Measurements from ENCODE around the gene TECPR1.
A peak's percentile ranks its signal among the peaks of the same experiment; 100 is the strongest.

Gene TECPR1

GRCh38 chr7:98225913-98226614 is 26.0 kb downstream of the TECPR1 start:
- no peak for DNase-seq

DNA sequence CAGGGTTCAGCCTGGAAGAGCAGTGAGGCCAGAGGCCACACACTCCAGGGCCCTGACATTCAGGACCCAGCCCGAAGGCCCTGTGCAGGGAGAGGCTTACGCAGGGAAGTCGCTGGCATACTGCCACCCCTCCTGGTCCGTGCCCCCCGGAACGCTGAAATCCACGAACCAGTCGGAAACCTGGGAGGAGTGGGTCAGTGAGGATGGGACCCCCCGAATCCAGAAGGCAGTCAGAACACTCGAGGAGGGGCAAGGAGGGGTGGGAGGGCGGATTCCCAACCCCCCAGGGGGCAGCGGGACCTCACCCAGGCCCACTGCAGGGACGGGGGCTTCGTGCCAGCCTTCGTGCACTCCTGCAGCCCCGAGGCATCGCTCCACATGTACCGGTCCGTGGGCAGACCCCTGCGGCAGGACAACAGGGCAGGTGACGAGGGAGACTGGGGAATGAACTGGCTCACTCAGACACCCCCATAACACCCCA is 27.3 kb downstream of the TECPR1 start:
- DNase-seq: no peak

GRCh38 chr7:98223898-98224700 is 27.9 kb downstream of the TECPR1 start:
- DNase-seq: no peak

- DNase-seq: no peak
Observed at GRCh38 chr7:98223351-98223897, 28.6 kb downstream of the TECPR1 start.

DNA sequence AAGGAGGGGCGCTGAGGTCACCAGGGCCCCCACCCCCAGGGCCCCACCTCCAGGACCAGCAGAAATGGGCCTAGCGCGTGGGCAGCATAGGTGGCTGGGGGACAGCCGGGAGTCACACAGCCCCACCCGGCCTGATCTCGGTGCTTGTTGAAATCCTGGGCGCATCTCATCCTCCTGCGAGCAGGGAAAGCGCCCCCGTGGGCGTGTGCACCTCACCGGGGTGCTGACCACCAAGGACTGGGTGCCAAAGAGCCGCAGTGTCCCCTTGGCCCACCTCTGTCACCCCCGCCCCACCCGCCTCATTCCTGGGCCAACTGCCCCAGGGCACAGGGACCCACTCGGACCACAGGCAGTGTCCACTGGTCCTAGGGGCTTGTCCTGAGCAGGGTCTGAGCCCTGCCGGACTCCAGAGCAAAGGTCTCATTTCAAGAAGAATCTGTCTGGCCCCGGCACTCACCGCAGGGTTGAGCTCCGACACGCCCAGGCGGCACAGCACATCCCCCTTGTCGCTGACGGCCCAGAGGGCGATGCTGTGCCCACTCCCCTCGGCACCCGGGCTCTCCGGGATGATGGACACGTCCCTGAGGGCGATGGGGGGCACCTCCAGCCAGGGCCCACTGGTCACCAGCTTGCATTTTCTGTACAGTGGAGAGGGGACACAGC is 29.4 kb downstream of the TECPR1 start:
- no peak for DNase-seq

- no peak for DNase-seq
Observed at GRCh38 chr7:98221611-98222532, 30.2 kb downstream of the TECPR1 start.

- peak in 1 of 5 experiments; percentile 51 for DNase-seq
Observed at GRCh38 chr7:98219382-98219781, 32.6 kb downstream of the TECPR1 start.

DNA sequence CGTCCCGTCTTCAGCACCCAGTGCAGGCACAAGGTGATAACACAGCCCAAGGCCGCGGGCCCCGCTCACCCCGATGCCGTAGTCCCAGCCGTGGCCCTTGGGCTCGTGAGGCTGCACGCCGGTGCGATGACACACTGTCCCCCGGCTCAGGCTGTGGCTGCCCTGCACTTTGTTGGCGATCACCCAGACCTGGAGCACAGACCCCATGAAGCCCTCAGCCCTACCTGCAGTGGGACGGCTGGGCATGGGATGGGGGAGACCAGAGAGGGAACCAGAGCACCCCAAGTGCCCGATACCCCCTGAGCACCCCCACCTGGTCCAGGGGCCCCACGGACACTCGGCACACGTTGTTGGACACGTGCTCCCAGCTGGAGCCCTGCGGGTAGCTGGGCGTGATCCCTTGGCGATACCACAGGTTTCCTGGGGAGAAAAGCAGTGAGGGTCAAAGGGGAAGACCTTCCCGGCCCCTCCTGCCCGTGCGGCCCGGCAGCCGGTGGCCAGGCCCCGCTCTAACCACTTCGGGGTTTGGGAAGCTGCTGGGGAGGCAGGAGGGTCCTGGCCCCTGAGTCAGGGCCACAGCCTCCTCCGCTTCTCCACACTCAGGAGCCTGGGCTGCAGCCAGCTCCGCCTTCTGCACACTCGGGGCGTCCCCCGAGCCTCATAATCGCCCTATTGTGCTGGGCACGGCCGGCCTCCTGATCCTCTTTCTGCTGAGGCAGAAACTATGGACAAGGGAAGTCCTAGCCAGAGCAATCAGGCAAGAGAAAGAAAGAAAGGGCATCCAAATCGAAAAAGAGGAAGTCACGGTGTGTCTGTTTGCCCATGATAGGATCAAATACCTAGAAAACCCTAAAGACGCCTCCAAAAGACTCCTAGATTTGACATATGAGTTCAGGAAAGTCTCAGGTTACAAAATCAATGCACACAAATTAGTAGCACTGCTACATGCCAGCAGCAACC is 34.1 kb downstream of the TECPR1 start:
- DNase-seq: no peak

GRCh38 chr7:98216941-98217622 is 35.0 kb downstream of the TECPR1 start:
- no peak for DNase-seq

DNA sequence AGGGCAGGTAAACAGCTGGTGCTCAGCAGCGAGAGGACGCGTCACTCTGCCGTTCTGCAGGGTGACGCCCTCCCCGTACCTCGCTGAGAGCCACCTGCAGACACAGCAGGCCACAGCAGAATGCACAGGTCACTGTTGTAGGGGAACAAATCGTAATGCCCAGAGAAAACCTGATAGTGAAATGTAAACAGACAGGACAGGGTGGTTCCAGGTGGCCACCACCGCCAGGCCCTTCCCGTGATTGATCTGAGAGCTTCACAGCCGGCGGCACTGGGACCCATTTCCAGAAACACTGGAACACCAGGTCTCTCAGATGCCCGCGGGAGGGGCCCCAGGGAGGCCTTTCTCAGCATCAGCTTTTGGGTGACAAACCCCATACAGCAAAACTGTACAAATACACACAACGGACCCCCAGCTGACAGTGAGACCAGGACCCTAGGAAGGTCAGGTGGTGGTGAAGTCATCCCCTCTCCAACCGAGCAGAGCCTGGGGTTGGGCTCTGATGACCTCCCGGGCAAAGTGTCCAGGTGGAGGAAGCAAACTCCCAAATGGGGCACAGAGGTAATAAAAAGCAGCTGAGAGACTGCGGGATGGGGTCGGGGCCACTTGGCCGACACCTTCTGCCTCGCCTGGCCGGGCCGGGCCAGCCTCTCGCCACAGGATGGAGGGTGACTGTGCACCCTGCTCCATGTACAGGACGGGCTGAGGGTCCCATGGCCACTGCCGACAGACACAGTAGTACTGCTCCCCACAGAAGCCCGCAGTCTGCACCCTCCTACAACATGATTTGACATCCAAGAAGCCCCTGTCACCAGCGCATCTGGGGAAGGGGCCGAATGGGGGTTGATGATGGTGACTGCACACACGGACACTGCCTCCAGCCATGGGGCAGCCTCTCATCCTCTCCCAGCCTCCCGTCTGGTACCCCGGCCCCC is 36.2 kb downstream of the TECPR1 start:
- no peak for DNase-seq

GRCh38 chr7:98214811-98215321 is 37.2 kb downstream of the TECPR1 start:
- no peak for DNase-seq

- no peak for DNase-seq
Observed at GRCh38 chr7:98213888-98214810, 37.9 kb downstream of the TECPR1 start.

GRCh38 chr7:98213296-98213887 is 38.6 kb downstream of the TECPR1 start:
- no peak for DNase-seq

GRCh38 chr7:98212532-98213041 is 39.4 kb downstream of the TECPR1 start:
- no peak for DNase-seq

DNA sequence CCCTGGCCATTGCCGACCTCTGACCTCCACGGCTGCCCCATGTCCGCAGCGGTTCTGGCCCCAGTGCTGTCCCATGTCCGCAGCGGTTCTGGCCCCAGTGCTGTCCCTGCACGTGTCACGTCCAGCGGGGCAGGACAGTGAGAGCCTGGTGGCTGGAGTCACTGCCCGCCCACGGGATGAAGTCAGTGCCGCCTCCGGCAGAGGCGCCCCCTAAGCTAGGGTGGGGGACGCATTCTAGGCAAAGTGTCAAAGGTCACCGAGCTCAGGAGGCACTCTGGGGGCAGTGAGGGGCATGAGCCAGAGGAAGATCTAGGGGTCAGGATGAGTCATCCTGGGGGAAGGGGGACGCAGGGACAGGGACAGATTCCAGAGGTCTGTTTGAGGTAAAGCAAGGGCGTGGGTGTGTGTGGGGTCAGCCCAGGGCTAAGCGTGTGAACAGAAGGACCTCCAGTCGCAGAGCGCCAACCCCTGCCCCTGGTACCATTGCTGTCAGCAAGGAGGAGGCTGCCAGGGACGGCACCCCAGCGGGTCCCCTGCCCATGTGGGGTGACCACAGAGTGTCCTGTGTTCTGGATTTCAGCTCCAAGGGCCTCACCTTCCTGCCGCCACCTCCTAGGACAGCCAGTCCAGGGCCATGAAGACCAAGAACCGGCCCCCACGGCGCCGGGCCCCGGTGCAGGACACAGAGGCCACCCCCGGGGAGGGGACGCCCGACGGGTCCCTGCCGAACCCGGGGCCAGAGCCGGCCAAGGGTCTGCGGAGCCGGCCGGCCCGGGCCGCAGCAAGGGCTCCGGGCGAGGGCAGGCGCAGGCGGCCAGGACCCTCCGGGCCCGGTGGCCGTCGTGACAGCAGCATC is 40.1 kb downstream of the TECPR1 start:
- no peak for DNase-seq

- peak in 1 of 5 experiments; percentile 31 for DNase-seq
Observed at GRCh38 chr7:98211221-98211675, 40.8 kb downstream of the TECPR1 start, which contains the start of gene BHLHA15. Gene BHLHA15 (plus strand): TSS chr7:98211439. CDS start chr7:98212310, 871 bp downstream.
